Endodermal cell (in vitro differentiated cells): Measurements from ENCODE around the gene KLHL15. TPM values are rescaled to one million over a fixed set of nuclear protein-coding genes. Genes with fewer than 3 reads are reported as not detected.

Experiments used
- DNase-seq: peaks from one replicate; pipeline ENCODE4 v3.0.0-alpha.2; 2017
- H3K27ac ChIP-seq: 2 replicates; pipeline ENCODE4 v1.5.1; 2013; ENCODE audit warnings: mild to moderate bottlenecking, low read depth, low read length, moderate library complexity
- H3K27me3 ChIP-seq: 2 replicates; pipeline ENCODE4 v1.6.1; 2013; ENCODE audit warnings: mild to moderate bottlenecking, low read length, moderate library complexity; ENCODE audit not compliant: insufficient read depth, control insufficient read depth, poor library complexity, severe bottlenecking
- H3K36me3 ChIP-seq: 2 replicates; pipeline ENCODE4 v1.7.0; 2013; ENCODE audit warnings: mild to moderate bottlenecking, low read length, moderate library complexity; ENCODE audit not compliant: control insufficient read depth, insufficient read depth
- H3K4me1 ChIP-seq: one replicate; pipeline ENCODE4 v1.7.0; 2013; ENCODE audit warnings: low read length; ENCODE audit not compliant: control insufficient read depth, insufficient read depth
- H3K4me3 ChIP-seq: 2 replicates; pipeline ENCODE4 v1.5.1; 2013; ENCODE audit warnings: mild to moderate bottlenecking, low read length, moderate library complexity
- H3K9ac ChIP-seq: 2 replicates; pipeline ENCODE4 v1.6.1; 2013; ENCODE audit warnings: mild to moderate bottlenecking, low read length, moderate library complexity; ENCODE audit not compliant: poor library complexity, severe bottlenecking; ENCODE audit errors: extremely low read depth
- H3K9me3 ChIP-seq: 2 replicates; pipeline ENCODE4 v1.6.1; 2013; ENCODE audit warnings: mild to moderate bottlenecking, low read length, moderate library complexity; ENCODE audit not compliant: control insufficient read depth
- H3K27ac Mint-ChIP-seq: 2 replicates; pipeline ENCODE4 v1.8.0; 2020; ENCODE audit warnings: mixed read lengths
- H3K27me3 Mint-ChIP-seq: 2 replicates; pipeline ENCODE4 v1.8.0; 2021; ENCODE audit warnings: mild to moderate bottlenecking, mixed read lengths; ENCODE audit not compliant: insufficient read depth
- H3K36me3 Mint-ChIP-seq: 2 replicates; pipeline ENCODE4 v1.8.0; 2020; ENCODE audit warnings: low read depth, mixed read lengths
- H3K4me1 Mint-ChIP-seq: 2 replicates; pipeline ENCODE4 v1.8.0; 2020; ENCODE audit warnings: mixed read lengths
- H3K4me3 Mint-ChIP-seq: 2 replicates; pipeline ENCODE4 v1.8.0; 2020; ENCODE audit warnings: mild to moderate bottlenecking, moderate library complexity, mixed read lengths
- H3K9me3 Mint-ChIP-seq: 2 replicates; pipeline ENCODE4 v1.8.0; 2020; ENCODE audit warnings: mild to moderate bottlenecking, mixed read lengths
- CTCF ChIP-seq: fragments of 200-600 bp; sonication (generic); conservative IDR thresholded peaks from 2 replicates; pipeline ENCODE4 v1.5.0; 2021; ENCODE audit warnings: antibody characterized with exemption, mild to moderate bottlenecking
- WGBS, 2 experiments: methylation state at CpG; one replicate each; pipeline versions ENCODE4 v1.1.5 to v1.1.7; 2013; ENCODE audit warnings: missing lambda C conversion rate in 2 of 2, mixed read lengths in 1 of 2; ENCODE audit not compliant: insufficient coverage in 1 of 2, insufficient read length in 1 of 2; 5-methylcytosine and 5-hydroxymethylcytosine counted together
- total RNA-seq, 2 donors: library from RNA; stranded (reverse); fragmentation: NEBNext Ultra II Directional in 1 of 2; extraction: Animal tissue kit (Norgen Biotek cat#: 25700) in 1 of 2; gene quantifications; 2 replicates in 1 of 2; 3 replicates in 1 of 2; pipeline ENCODE4 v1.2.1, GENCODE V29; 2021

Gene KLHL15
- total RNA-seq, 2 donors from 2014 or later = 11.4 to 15.5 TPM

GRCh38 chrX:24020306-24020876, 6.6 kb downstream of the KLHL15 start:
- Mint-ChIP-seq H3K4me3 (no peak overlapping the region), H3K36me3 (peaks cover 17% of the 10 kb centered on the region), H3K4me1 (no peaks in the 10 kb centered on the region), H3K27ac (no peak overlapping the region), H3K9me3 (no peaks in the 10 kb centered on the region), H3K27me3 (no peaks in the 10 kb centered on the region)
- DNase-seq = no peak
- H3K9ac ChIP-seq = no peak overlapping the region
- H3K4me3 ChIP-seq = no peak overlapping the region
- H3K9me3 ChIP-seq = no peaks in the 10 kb centered on the region
- no peak overlapping the region for H3K27ac ChIP-seq
- no peaks in the 10 kb centered on the region for H3K36me3 ChIP-seq
- no peak for TF ChIP-seq CTCF
- H3K4me1 ChIP-seq = no peaks in the 10 kb centered on the region
- H3K27me3 ChIP-seq = no peaks in the 10 kb centered on the region
- 86% methylated on average over 1 of the region's 3 CpGs; no CpG with 5 or more reads in 1 of the 2 experiments for WGBS, 2 experiments

- Histone ChIP-seq H3K27ac (no peak overlapping the region), H3K9ac (no peak overlapping the region), H3K9me3 (no peaks in the 10 kb centered on the region), H3K27me3 (no peaks in the 10 kb centered on the region), H3K4me1 (no peaks in the 10 kb centered on the region), H3K4me3 (no peak overlapping the region), H3K36me3 (no peaks in the 10 kb centered on the region)
- no peak for TF ChIP-seq CTCF
- no peak for DNase-seq
- Mint-ChIP-seq H3K36me3 (peaks cover 17% of the 10 kb centered on the region), H3K4me3 (no peak overlapping the region), H3K9me3 (no peaks in the 10 kb centered on the region), H3K27me3 (no peaks in the 10 kb centered on the region), H3K4me1 (no peaks in the 10 kb centered on the region), H3K27ac (no peak overlapping the region)
- 97 to 100% methylated on average over 1 to 6 of the region's 7 CpGs for WGBS, 2 experiments
Measured at GRCh38 chrX:24019448-24019847, 7.5 kb downstream of the KLHL15 start.

GRCh38 chrX:24018809-24019208, 8.2 kb downstream of the KLHL15 start:
- Mint-ChIP-seq H3K27ac (no peak overlapping the region), H3K27me3 (no peaks in the 10 kb centered on the region), H3K36me3 (peaks cover 17% of the 10 kb centered on the region), H3K9me3 (no peaks in the 10 kb centered on the region), H3K4me1 (no peaks in the 10 kb centered on the region), H3K4me3 (no peak overlapping the region)
- no peaks in the 10 kb centered on the region for H3K4me1 ChIP-seq
- H3K9me3 ChIP-seq = no peaks in the 10 kb centered on the region
- no peak overlapping the region for H3K27ac ChIP-seq
- 100% methylated on average over 2 of the region's 4 CpGs; no CpG with 5 or more reads in 1 of the 2 experiments for WGBS, 2 experiments
- no peaks in the 10 kb centered on the region for H3K36me3 ChIP-seq
- no peak overlapping the region for H3K4me3 ChIP-seq
- no peak for DNase-seq
- no peak overlapping the region for H3K9ac ChIP-seq
- no peaks in the 10 kb centered on the region for H3K27me3 ChIP-seq
- TF ChIP-seq CTCF = no peak
